Stimulated activated CD4-positive, alpha-beta T cell treated with anti-CD3 and anti-CD28 coated beads, Interleukin-4, amount 100 ng/mL, for 48 hours (primary cell): Measurements from ENCODE around the gene RAB9A.

Source experiments
- DNase-seq, 2 donors: peaks; one replicate each; pipeline ENCODE4 v3.0.0-alpha.2; 2020; ENCODE audit warnings: low read depth in 2 of 2

Gene RAB9A

GRCh38 chrX:13748486-13748885 lies 59.6 kb downstream of the RAB9A start:
- DNase-seq: no peak

DNA sequence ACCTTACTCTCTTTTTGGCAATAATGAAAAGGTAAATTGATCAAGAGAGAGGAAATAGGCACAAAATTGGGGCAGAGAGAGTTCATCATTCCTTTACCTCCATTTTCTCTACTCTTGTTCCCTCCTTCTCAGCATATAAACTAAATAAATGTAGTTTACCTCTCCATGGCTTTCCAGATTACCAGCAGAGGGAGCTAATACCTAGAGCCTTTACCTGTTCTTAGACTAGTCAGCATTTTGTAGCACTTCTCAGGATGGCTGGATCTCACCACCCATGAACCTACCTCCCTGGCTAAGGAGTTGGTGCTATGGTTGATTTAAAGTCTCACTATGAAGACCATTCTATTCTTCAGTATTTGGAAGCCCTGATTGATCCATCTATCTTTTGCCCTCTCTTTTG lies 61.3 kb downstream of the RAB9A start:
- DNase-seq: no peak

GRCh38 chrX:13750812-13751211 lies 61.9 kb downstream of the RAB9A start:
- DNase-seq: no peak

- no peak for DNase-seq
These were observed 63.2 kb downstream of the RAB9A start for GRCh38 chrX:13752141-13752540.

- no peak for DNase-seq
These were observed 63.7 kb downstream of the RAB9A start for GRCh38 chrX:13752646-13753045.

DNA sequence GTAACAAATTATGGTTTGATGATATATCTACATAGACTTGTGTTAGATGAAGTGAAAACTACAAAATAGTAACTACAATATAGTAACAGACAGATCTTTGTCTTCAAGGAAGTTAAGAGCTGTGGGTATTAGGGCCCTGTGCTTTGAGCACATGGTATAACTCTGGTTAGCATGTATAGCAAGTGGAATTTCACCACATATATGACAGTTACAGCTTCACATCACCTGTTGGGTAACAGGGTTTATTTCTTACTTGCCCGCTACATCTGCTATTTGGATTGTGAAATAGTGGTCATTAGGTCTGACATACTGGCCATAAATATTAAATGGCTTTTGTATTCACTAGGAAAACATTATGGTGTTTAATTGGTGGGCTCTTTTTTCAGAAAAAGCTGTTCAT lies 65.8 kb downstream of the RAB9A start:
- DNase-seq: no peak

GRCh38 chrX:13755254-13755653 lies 66.3 kb downstream of the RAB9A start:
- no peak for DNase-seq

DNA sequence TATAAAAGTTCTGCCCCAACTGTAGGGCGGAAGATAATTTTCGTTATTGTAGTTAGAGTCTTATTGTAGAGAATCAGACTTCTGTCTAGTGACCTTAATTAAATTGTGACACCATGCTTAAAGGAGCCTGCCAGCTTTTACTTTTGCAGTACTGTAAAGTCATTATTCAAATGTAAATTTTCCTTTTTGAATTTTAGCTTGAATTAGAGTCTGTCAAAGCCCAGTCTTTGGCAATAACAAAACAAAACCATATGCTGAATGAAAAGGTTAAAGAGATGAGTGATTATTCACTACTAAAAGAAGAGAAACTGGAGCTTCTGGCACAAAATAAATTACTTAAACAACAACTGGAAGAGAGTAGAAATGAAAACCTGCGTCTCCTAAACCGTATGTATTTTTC lies 67.5 kb downstream of the RAB9A start:
- DNase-seq: no peak

GRCh38 chrX:13759152-13759718 lies 70.3 kb downstream of the RAB9A start:
- DNase-seq: no peak
